Keratinocyte (primary cell): ENCODE data around the gene PRUNE1. TPM values are rescaled to one million over a fixed set of nuclear protein-coding genes. Genes with fewer than 3 reads are reported as not detected.

Experiments
- DNase-seq: peaks from one replicate; pipeline ENCODE4 v3.0.0-alpha.2; 2011; ENCODE audit warnings: low read depth, missing footprints, low spot score
- FAIRE-seq: peaks from 2 replicates; lab custom pipeline; 2011; peaks lifted over from hg19 to GRCh38; lab: Jason Lieb, UNC
- H2AFZ ChIP-seq: 2 replicates; pipeline ENCODE4 v1.6.0; 2012; ENCODE audit warnings: low read length, control low read depth, inconsistent platforms; ENCODE audit not compliant: control insufficient read depth
- H3K27ac ChIP-seq: 2 replicates; pipeline ENCODE4 v1.5.1; 2011; ENCODE audit warnings: low read length; ENCODE audit not compliant: control insufficient read depth, insufficient read depth
- H3K27me3 ChIP-seq: 3 replicates; pipeline ENCODE4 v1.6.0; 2011; ENCODE audit warnings: low read length; ENCODE audit not compliant: control insufficient read depth, insufficient read depth; ENCODE audit errors: extremely low read depth
- H3K36me3 ChIP-seq, 2 experiments: 2 replicates in 1 of 2; 3 replicates in 1 of 2; pipeline ENCODE4 v1.5.1; 2011; ENCODE audit warnings: low read length in 2 of 2, mild to moderate bottlenecking in 1 of 2; ENCODE audit not compliant: control insufficient read depth in 2 of 2, insufficient read depth in 2 of 2; ENCODE audit errors: extremely low read depth in 1 of 2
- H3K4me1 ChIP-seq: 3 replicates; pipeline ENCODE4 v1.5.1; 2011; ENCODE audit warnings: low read length; ENCODE audit not compliant: control insufficient read depth, insufficient read depth; ENCODE audit errors: extremely low read depth
- H3K4me2 ChIP-seq: 3 replicates; pipeline ENCODE4 v1.6.0; 2011; ENCODE audit warnings: low read depth, low read length; ENCODE audit not compliant: control insufficient read depth, insufficient read depth; ENCODE audit errors: extremely low read depth
- H3K4me3 ChIP-seq, 3 experiments: fragments of 200-600 bp in 1 of 3; sonication (generic) in 1 of 3; 2 replicates in 2 of 3; 3 replicates in 1 of 3; pipeline ENCODE4 v1.5.1; 2011 to 2016; ENCODE audit warnings: low read length in 3 of 3, mild to moderate bottlenecking in 3 of 3, control low read depth in 2 of 3, inconsistent platforms in 1 of 3, low read depth in 1 of 3, mixed read lengths in 1 of 3, mixed run types in 1 of 3, moderate library complexity in 1 of 3; ENCODE audit not compliant: control insufficient read depth in 2 of 3, insufficient read depth in 2 of 3; ENCODE audit errors: extremely low read depth in 1 of 3
- H3K79me2 ChIP-seq: 2 replicates; pipeline ENCODE4 v1.6.0; 2012; ENCODE audit warnings: low read length; ENCODE audit not compliant: control insufficient read depth, insufficient read depth
- H3K9ac ChIP-seq: 3 replicates; pipeline ENCODE4 v1.6.0; 2011; ENCODE audit warnings: low read length; ENCODE audit not compliant: control insufficient read depth, insufficient read depth; ENCODE audit errors: extremely low read depth
- H3K9me1 ChIP-seq: 3 replicates; pipeline ENCODE4 v1.6.0; 2011; ENCODE audit warnings: low read length; ENCODE audit not compliant: control insufficient read depth, insufficient read depth; ENCODE audit errors: extremely low read depth
- H3K9me3 ChIP-seq: 2 replicates; pipeline ENCODE4 v1.5.1; 2012; ENCODE audit warnings: low read depth, low read length; ENCODE audit not compliant: control insufficient read depth
- H4K20me1 ChIP-seq: 3 replicates; pipeline ENCODE4 v1.6.0; 2011; ENCODE audit warnings: low read length; ENCODE audit not compliant: control insufficient read depth, insufficient read depth; ENCODE audit errors: extremely low read depth
- EZH2 ChIP-seq: IDR thresholded peaks from one replicate; pipeline ENCODE4 v1.6.1; 2012; ENCODE audit warnings: inconsistent platforms, mild to moderate bottlenecking, low read length, moderate library complexity
- dilution Hi-C: fragments of 300-500 bp; cut with MboI; formaldehyde crosslinking; loops from one replicate; pipeline ENCODE4 v1.7.0; 2020; ENCODE audit warnings: low sequenced_read_pairs; ENCODE audit not compliant: extremely low pct_ligation_motif_present
- polyA plus RNA-seq, 5 experiments: library from polyadenylated mRNA; depleted of rRNA in 3 of 5; stranded (reverse) in 3 of 5; stranded (forward) in 1 of 5; unstranded in 1 of 5; fragments of >200 nt; gene quantifications; 1 replicate in 1 of 5; 2 replicates in 3 of 5; 3 replicates in 1 of 5; pipeline versions ENCODE4 v1.2.1 to v1.2.3, GENCODE V29; 2011 to 2012; ENCODE audit warnings: missing spikeins in 2 of 5, low read depth in 1 of 5, low replicate concordance in 1 of 5
- TF ChIP-seq, protein P1 (sequence below), 3 experiments: IDR thresholded peaks in 1 of 3; conservative IDR thresholded peaks in 1 of 3; optimal IDR thresholded peaks in 1 of 3; 2 replicates in 2 of 3; 3 replicates in 1 of 3; pipeline versions ENCODE3 to v1.5.1; 2011; ENCODE audit warnings: low read length in 3 of 3, mild to moderate bottlenecking in 3 of 3, moderate library complexity in 2 of 3, control low read depth in 1 of 3, inconsistent platforms in 1 of 3; ENCODE audit not compliant: insufficient read depth in 2 of 3; ENCODE audit errors: extremely low read depth in 1 of 3

PRUNE1 gene
- polyA plus RNA-seq, 1 donor (not counting 4 experiments of a cell fraction or from before 2014, with no cell fraction given), result 15.4 TPM

DNA sequence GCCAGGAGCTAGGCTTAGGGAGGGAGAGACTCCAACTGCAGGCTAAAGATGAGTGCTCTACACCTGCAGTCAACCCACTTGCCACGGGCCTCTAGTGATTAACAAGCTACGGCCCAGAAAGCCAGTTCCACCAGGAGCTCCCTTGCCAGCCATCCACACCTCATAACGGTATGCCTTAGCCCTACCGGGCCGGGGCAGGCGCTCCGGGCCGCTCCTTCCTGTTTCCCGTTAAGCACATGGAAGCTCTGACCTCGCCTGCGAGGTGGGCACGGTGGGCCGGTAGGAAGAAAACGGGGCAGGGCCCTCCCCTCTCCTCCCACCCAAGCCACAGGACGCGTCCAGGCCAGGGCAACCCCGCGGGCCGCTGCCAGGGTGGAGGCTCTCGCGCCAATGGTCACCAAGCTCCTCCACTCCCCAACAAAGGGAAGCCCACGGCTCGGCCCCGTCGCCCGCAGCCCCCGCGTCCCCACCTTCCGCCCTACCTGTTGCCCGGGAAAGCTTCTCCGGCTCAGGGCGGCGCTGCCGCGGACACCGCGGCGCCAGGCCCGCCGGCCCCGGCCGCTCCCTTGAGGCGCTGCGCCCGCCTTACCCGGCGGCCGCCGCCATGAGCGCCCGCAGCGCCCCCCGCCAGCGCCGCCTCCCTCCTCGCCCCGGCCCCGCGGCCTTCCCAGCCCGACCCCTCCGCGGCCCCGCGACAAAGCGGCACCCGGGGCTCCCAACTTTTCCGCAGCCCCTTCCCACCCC is 34.2 kb upstream of the PRUNE1 start:
- Histone ChIP-seq H2AFZ (peak overlapping the region; percentile 73), H3K27me3 (no peaks in the 10 kb centered on the region), H3K79me2 (peaks cover 49% of the 10 kb centered on the region), H3K4me1 (peaks cover 34% of the 10 kb centered on the region), H3K9ac (peak overlapping the region; percentile 90), H3K9me1 (no peaks in the 10 kb centered on the region), H3K4me2 (peak overlapping the region; percentile 97), H3K27ac (peak overlapping the region; percentile 73), H3K36me3 (peaks cover under 1 to 10% of the 10 kb centered on the region in 2 experiments), H4K20me1 (no peaks in the 10 kb centered on the region), H3K4me3 (peak overlapping the region; percentile 88 to 95 (median 93)), H3K9me3 (no peaks in the 10 kb centered on the region)
- FAIRE-seq (no peak), DNase-seq (no peak)
- TF ChIP-seq EZH2, result no peak
- TF ChIP-seq, protein P1, sequence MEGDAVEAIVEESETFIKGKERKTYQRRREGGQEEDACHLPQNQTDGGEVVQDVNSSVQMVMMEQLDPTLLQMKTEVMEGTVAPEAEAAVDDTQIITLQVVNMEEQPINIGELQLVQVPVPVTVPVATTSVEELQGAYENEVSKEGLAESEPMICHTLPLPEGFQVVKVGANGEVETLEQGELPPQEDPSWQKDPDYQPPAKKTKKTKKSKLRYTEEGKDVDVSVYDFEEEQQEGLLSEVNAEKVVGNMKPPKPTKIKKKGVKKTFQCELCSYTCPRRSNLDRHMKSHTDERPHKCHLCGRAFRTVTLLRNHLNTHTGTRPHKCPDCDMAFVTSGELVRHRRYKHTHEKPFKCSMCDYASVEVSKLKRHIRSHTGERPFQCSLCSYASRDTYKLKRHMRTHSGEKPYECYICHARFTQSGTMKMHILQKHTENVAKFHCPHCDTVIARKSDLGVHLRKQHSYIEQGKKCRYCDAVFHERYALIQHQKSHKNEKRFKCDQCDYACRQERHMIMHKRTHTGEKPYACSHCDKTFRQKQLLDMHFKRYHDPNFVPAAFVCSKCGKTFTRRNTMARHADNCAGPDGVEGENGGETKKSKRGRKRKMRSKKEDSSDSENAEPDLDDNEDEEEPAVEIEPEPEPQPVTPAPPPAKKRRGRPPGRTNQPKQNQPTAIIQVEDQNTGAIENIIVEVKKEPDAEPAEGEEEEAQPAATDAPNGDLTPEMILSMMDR (optimal IDR thresholded peaks at IDR 0.05 in 1 of 3, IDR thresholded peaks at IDR 0.05 in 1 of 3, conservative IDR thresholded peaks at IDR 0.05 in 1 of 3; ENCODE audit: extremely low read depth in 1 of 3, insufficient read depth in 2 of 3, low read length in 3 of 3), result no peak
- dilution Hi-C loops, result no loop called here

DNA sequence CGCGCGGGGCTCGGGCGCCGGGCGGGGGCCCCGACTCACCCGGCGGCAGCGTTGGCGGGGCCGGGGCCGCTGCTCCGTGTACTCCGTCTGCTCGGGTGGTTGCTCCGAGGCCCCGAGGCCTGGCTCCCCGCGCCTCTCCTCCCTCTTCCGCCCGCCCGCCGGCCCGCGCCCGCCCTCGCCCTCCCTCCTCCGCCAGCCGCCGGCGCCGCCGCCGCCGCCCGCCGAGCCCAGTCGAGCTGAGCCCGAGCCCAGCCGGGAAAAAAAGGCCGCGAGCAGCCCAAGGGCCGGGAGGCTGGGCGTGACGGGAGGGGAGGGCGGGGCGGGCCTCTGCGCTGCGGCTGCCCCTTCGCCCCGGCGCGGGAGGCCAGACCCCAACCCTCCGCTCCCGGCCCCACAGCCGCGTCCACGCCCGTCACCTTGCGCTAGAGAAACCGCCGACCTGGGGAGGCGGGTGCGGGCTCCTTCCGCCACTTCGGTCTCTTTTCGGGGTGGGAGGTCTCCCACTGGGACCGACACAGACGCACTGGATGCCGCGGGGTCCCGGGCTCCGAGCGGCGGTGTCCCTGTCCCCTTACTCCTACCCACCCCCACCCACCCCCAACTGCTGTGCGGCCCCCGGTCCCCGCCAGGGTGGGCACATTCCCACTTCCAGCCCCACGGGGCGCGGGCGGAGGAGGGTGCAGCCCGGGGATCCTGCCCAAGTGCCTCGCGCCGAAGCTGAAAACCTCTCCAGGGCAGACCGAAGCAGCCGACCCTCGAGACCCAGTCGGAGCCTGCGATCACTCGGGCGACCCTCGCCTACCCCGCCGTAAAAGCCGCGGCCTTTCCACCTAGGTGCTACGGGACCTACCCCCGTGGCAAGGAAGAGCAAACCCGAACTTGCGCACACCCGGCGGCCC is 33.4 kb upstream of the PRUNE1 start, which contains the start of gene CERS2:
Gene CERS2 (minus strand): TSS at position 256 of the 899 bp plus-strand sequence. CDS start 5,745 bp downstream, outside the sequence.
- FAIRE-seq (no peak), DNase-seq (no peak)
- dilution Hi-C loops, result no loop called here

More for the DNA sequence above, 33.4 kb upstream of the PRUNE1 start, which contains the start of gene CERS2:
- Histone ChIP-seq H4K20me1 (no peaks in the 10 kb centered on the region), H3K4me1 (peaks cover 37% of the 10 kb centered on the region), H2AFZ (peak within 1 kb of the TSS; percentile 80), H3K4me2 (peak within 1 kb of the TSS; percentile 97), H3K9me3 (no peaks in the 10 kb centered on the region), H3K9me1 (no peaks in the 10 kb centered on the region), H3K9ac (peak within 1 kb of the TSS; percentile 90), H3K79me2 (peaks cover 43% of the 10 kb centered on the region), H3K36me3 (peaks cover 0 to 10% of the 10 kb centered on the region in 2 experiments), H3K27me3 (no peaks in the 10 kb centered on the region), H3K4me3 (peak within 1 kb of the TSS; percentile 88 to 95 (median 93)), H3K27ac (peak within 1 kb of the TSS; percentile 73)
- TF ChIP-seq, protein P1 (optimal IDR thresholded peaks at IDR 0.05 in 1 of 3, IDR thresholded peaks at IDR 0.05 in 1 of 3, conservative IDR thresholded peaks at IDR 0.05 in 1 of 3; ENCODE audit: extremely low read depth in 1 of 3, insufficient read depth in 2 of 3, low read length in 3 of 3), result no peak
- TF ChIP-seq EZH2, result no peak
